ENCODE results near the gene KRTAP12-4.

DNA sequence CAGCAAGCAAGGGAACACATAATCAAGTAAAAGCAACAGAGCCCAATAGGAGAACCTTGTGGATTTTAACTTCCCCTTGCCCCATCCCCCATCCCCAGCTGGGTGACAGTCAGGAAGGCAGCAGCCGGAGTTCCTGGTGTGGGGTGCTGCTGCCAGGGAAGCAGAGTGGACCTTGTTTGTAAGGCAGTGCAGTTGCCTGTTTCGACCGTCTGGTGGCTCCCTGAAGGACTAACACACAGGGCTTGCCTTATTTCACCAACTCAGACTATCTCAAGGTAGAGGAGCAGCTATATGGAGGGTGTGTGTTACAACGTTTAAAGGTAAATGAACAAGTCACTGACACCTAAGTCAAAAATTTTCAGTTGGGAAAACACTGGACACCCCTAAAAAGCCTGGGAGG is 36.0 kb downstream of the KRTAP12-4 start:
- TF ChIP-seq, protein P1, sequence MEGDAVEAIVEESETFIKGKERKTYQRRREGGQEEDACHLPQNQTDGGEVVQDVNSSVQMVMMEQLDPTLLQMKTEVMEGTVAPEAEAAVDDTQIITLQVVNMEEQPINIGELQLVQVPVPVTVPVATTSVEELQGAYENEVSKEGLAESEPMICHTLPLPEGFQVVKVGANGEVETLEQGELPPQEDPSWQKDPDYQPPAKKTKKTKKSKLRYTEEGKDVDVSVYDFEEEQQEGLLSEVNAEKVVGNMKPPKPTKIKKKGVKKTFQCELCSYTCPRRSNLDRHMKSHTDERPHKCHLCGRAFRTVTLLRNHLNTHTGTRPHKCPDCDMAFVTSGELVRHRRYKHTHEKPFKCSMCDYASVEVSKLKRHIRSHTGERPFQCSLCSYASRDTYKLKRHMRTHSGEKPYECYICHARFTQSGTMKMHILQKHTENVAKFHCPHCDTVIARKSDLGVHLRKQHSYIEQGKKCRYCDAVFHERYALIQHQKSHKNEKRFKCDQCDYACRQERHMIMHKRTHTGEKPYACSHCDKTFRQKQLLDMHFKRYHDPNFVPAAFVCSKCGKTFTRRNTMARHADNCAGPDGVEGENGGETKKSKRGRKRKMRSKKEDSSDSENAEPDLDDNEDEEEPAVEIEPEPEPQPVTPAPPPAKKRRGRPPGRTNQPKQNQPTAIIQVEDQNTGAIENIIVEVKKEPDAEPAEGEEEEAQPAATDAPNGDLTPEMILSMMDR (IDR thresholded peaks at IDR 0.05) = no peak
- TF ChIP-seq POLR2A (IDR thresholded peaks at IDR 0.05) = no peak
- TF ChIP-seq EP300 (IDR thresholded peaks at IDR 0.05) = no peak
